Stimulated activated naive CD4-positive, alpha-beta T cell (primary cell): ENCODE measurements around the gene FHIT.

Experiments used
- DNase-seq, 6 experiments: peaks; one replicate each; lab custom pipeline; 2025; lab: John Stamatoyannopoulos, UW

FHIT gene

GRCh38 chr3:59710554-59710953 lies 1540.7 kb downstream of the FHIT start:
- DNase-seq: no peak

- peak in 2 of 6 experiments; percentile 17 to 44 for DNase-seq
Observed at GRCh38 chr3:59709702-59710553, 1541.3 kb downstream of the FHIT start.

- no peak for DNase-seq
Observed at GRCh38 chr3:59708202-59708601, 1543.0 kb downstream of the FHIT start.

GRCh38 chr3:59704292-59704691 lies 1547.0 kb downstream of the FHIT start:
- no peak for DNase-seq

GRCh38 chr3:59699648-59700320 lies 1551.5 kb downstream of the FHIT start:
- DNase-seq: no peak
